Activated CD8-positive, alpha-beta memory T cell treated with anti-CD3 and anti-CD28 coated beads for 36 hours (primary cell): ENCODE data around the gene PPP5C. TPM values are rescaled to one million over a fixed set of nuclear protein-coding genes. Genes with fewer than 3 reads are reported as not detected.
"Not testable (repeated sequence)": the region's sequence is repeated elsewhere in the genome, so short reads cannot be mapped to it uniquely, and the experiment has no call there.

Experiments
- CTCF ChIA-PET: fragments of 350-600 bp; sonication (Branson Sonifier 250); formaldehyde crosslinking; loops from one replicate; lab custom pipeline; 2021; ENCODE audit warnings: antibody characterized with exemption; lab: Charles Lee
- POLR2A ChIA-PET: fragments of 350-600 bp; sonication (Branson Sonifier 250); formaldehyde crosslinking; loops from one replicate; lab custom pipeline; 2021; ENCODE audit warnings: antibody characterized with exemption; lab: Charles Lee
- total RNA-seq, 2 experiments: library from RNA; stranded (reverse); gene quantifications; one replicate each; pipeline ENCODE4 v1.2.3, GENCODE V29; 2021

PPP5C gene, protein sequence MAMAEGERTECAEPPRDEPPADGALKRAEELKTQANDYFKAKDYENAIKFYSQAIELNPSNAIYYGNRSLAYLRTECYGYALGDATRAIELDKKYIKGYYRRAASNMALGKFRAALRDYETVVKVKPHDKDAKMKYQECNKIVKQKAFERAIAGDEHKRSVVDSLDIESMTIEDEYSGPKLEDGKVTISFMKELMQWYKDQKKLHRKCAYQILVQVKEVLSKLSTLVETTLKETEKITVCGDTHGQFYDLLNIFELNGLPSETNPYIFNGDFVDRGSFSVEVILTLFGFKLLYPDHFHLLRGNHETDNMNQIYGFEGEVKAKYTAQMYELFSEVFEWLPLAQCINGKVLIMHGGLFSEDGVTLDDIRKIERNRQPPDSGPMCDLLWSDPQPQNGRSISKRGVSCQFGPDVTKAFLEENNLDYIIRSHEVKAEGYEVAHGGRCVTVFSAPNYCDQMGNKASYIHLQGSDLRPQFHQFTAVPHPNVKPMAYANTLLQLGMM
- total RNA-seq, result 100 to 1,000 TPM; 135 to 136 TPM

DNA sequence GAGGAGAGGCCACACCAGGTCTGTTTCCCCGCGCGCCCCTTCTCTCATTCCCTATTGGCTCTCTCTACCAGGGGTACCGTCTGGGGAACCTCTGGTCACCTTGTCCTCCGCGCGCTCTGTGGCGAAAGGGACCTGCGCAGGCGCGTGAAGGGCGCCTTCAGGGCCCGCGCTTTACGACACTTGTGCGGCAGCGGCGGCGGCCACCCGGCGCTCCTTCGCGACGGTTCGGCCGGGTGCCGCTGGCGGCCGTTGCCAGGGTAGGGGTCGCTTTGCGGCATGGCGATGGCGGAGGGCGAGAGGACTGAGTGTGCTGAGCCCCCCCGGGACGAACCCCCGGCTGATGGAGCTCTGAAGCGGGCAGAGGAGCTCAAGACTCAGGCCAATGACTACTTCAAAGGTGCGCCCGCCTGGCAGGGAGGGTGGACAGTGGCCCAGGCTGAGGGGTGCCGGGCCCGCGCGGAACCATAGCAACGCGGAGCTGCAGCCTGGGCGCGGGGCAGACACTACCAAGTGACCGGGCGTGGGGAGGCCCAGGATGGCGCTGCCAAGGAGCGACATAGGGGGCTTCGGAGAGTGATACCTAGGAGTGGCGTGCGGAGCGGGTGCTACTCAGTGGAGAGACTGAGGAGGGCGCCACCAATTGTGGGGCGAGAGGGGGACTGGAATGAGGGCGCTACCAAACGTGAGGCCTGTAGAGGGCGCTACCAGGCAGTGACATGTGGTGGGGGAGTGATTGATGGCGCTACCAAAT lies at the start of gene PPP5C:
TSS of gene PPP5C (plus strand) at position 267 of the 751 bp plus-strand sequence. CDS start at position 277, 10 bp downstream.
- POLR2A ChIA-PET, result no interaction called here

DNA sequence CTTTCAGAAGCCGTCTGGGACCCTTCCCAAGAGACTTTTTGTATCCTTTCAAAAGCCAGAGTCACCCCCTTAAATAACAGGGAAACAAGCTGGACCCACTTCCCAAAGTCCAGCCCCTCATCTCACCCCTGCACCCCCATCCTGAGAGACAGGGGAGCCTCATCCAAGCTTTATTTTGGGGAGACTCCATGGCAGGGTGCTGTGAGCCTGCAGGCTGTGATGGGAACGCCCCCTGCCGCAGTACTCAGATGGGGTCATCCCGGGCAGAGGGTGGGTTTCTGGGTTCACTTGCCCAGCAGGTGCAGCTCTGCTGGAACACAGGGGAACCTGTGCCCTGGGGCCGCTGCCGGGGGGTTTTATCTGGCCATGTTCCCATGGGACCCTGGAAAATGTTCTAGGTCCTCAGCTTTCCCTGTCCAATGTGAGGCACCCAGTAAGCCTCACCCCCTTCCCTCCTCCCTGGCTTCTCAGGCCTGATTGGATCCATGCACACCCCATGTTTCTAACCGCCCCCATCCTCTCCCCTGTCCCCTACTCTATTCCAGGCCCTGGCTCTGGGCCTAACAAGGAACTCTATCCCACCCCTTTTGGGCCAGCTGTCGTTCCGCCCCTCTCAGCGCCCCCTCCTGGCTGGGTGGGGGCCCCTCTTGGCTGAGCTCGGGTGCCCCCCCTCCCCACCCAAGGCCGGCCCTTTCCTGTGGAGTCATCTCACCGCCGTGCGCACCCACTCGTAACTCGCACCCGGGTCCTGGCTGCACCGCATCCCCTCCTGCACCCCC lies 49.0 kb upstream of the PPP5C start:
- POLR2A ChIA-PET, result no interaction called here

More for the DNA sequence above, at the start of gene PPP5C:
- CTCF ChIA-PET, result interaction anchor here (0.5 to 2.2 kb wide), 18 partner anchors 13 to 1206 kb away, joined by 3 to 9 read pairs (median 3); partner anchors contain the start of gene CCDC61

DNA sequence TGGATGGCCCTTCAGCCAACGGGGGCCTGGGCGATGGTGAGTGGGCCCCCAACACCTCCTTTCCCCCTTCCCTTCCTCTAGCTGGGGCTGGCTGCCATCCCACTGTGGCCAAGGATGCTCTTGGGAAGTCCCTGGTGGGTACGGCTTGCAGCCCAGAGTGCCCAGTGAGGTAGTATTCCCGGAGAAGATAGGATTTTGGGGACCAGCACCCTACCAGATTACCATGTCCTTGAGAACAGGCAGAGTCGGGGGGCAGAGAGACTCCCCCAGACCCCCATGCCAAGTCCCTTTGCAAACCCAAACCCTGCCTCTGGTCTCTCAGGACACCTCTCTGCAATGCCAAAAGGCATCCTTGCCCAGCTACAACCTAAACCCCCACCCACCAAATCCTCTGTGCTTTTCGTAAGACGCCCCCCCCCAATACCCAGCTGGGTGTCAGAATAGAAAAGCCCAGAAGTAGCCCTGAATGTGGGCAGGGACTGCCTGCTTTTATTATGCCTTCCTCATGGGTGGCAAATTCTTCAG lies 48.3 kb upstream of the PPP5C start:
- CTCF ChIA-PET, result no interaction called here
- POLR2A ChIA-PET, result no interaction called here

More for the DNA sequence above, 49.0 kb upstream of the PPP5C start:
- CTCF ChIA-PET, result interaction anchor here (0.6 kb wide), 1 partner anchor 17 kb away, joined by 6 read pairs; no protein-coding TSS in a partner anchor

DNA sequence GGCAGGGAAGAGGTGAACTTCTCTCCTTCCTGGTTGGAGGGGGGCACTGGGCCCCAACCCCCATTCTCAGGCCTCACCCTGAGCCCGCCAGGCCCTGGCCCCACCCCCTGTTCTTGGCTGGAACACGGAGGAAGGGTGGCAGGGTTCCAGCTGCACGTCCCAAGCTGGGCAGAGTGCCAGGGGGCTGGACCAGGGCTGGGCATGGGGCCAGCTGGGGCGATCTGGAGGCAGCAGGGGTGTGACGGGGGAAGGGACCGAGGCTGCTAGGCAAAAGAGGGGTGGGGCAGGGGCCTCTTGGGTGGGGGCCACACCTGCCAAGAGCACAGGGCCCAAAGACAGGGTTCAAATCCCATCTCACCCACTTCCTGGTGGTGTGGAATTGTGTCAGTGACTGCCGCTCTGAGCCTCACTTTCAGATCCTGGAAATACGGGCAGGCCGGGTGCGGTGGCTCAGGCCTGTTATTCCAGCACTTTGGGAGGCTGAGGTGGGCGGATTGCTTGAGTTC lies 47.8 kb upstream of the PPP5C start:
- CTCF ChIA-PET, result no interaction called here
- POLR2A ChIA-PET, result no interaction called here

DNA sequence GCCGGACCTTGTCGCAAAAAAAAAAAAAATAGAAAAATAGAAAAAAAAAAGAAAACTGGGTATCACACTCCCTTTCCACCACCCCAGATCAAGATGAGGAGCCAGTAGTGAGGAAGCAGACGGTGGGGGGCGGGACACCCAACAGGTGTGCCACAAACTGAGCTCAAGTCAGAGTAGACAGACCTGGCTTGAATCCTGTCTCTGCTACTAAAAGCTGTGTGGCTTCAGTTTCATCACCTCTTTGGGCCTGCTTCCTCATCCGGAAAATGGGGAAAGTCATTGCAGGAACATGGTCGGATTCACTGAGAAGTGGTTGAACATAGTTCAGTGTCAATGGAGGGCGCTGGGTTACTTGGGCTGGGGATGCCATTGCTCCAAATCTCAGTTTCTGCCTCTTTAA lies 47.2 kb upstream of the PPP5C start:
- ChIA-PET CTCF (no interaction called here), POLR2A (no interaction called here)

DNA sequence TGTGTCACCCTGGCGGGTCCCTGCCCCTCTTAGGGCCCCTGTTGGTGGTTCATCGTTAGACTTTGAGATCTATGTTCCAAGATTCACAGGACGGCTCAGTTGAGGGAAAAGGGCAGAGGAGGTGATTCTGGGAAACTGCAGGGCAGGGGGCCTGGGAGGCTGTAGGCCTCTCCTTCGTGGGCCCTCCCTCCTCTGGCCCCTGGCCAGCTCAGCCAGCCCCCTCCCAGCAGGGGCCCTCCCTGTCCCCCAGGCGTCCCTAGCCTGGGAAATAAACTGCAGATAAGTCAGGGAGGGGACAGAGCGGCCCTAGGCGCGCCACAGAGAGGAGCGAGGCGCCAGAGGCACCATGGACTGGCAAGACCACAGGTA lies 43.6 kb upstream of the PPP5C start:
- POLR2A ChIA-PET, result no interaction called here
- CTCF ChIA-PET, result no interaction called here

DNA sequence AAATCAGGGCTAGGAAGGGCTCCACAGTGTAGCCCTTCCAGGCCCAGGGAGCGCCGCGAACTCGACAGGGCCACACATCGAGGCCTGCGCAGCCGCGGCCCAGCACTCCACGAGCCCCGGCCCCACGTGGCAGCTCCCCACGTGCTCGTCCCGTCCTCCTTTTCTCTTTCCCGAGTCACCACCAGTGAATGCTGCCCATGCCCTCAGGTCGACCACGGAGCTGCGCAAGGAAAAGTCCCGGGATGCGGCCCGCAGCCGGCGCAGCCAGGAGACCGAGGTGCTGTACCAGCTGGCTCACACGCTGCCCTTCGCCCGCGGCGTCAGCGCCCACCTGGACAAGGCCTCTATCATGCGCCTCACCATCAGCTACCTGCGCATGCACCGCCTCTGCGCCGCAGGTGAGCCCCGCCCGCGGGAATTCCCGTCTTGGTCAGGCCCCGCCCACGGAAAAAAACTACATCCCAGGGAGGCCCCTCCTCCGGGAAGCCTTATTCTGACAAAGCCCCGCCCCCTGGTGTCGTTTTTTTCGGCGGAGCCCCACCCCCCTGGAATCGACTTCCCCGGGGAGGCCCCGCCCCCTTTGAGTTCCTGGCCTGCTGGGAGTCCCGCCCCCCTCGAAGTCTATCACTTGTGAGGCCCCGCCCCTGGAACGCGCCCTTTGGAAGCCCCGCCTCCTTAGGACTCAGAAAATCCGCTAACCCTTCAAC lies 43.0 kb upstream of the PPP5C start:
- ChIA-PET CTCF (no interaction called here), POLR2A (no interaction called here)

DNA sequence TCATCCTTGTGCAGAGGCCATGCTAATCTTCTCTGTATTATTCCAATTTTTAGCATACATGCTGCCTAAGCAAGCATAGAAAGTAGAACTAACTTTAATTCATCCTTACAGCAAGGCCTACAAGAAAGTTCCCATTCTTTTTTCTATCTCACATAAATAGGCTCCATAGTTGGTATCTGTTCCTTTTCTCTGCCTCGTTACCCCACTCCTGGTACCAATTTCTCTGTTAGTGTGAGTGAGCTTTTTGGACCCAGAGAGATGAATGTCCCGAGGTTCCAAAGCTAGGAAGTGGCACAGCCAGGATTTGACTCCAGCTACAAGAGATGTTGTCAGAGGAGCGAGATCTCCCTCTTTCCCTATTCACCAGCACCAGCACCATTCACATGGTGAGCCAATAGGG lies 40.4 kb upstream of the PPP5C start:
- POLR2A ChIA-PET, result no interaction called here
- CTCF ChIA-PET, result interaction anchor here (0.6 kb wide), 1 partner anchor 89 kb away, joined by 3 read pairs; no protein-coding TSS in a partner anchor

DNA sequence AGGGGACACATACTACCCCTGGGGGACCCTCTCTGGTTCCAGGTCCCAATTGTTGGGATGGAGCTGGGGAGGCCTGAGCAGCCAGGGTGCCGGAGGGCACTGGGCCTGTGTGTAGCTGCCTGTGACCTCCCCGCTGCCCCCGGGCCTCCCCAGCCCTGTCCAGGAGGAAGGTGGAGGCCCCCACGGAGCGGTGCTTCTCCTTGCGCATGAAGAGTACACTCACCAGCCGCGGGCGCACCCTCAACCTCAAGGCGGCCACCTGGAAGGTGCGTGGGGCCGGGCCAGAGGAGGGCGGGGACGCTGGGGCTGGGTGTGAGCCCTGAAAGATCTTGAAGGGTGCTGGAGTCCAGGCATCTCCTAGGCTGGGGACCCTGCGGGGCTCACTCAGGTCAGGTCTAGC lies 38.4 kb upstream of the PPP5C start:
- ChIA-PET CTCF (interaction anchor here (0.5 kb wide), 1 partner anchor 39 kb away, joined by 3 read pairs; no protein-coding TSS in a partner anchor), POLR2A (no interaction called here)

DNA sequence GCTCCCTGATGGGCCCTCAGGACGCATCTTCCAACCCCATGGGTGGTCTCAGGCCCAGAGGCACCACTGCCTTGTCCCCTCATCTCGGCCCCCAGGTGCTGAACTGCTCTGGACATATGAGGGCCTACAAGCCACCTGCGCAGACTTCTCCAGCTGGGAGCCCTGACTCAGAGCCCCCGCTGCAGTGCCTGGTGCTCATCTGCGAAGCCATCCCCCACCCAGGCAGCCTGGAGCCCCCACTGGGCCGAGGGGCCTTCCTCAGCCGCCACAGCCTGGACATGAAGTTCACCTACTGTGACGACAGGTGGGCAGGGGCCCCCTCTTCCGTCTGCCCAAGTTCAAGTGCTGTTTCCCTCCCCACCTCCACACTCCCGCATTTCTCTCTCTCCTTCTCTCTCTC lies 37.8 kb upstream of the PPP5C start:
- ChIA-PET POLR2A (no interaction called here), CTCF (interaction anchor here (0.5 kb wide), 1 partner anchor 38 kb away, joined by 3 read pairs; no protein-coding TSS in a partner anchor)

DNA sequence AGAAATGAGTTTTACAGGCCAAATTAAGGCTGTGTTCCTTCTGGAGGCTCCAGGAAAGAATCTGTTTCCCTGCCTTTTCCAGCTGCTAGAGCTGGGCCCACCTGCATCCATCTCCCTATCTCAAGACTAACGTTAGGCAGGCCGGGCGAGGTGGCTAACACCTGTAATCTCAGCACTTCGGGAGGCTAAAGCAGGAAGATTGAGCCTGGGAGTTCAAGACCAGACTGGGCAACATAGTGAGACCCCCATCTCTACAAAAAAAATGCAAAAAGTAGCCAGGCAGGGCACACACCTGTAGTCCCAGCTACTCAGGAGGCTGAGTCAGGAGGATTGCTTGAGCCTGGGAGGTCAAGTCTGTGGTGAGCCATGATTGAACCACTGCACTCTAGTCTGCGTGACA lies 35.4 kb upstream of the PPP5C start:
- ChIA-PET POLR2A (no interaction called here), CTCF (no interaction called here)

DNA sequence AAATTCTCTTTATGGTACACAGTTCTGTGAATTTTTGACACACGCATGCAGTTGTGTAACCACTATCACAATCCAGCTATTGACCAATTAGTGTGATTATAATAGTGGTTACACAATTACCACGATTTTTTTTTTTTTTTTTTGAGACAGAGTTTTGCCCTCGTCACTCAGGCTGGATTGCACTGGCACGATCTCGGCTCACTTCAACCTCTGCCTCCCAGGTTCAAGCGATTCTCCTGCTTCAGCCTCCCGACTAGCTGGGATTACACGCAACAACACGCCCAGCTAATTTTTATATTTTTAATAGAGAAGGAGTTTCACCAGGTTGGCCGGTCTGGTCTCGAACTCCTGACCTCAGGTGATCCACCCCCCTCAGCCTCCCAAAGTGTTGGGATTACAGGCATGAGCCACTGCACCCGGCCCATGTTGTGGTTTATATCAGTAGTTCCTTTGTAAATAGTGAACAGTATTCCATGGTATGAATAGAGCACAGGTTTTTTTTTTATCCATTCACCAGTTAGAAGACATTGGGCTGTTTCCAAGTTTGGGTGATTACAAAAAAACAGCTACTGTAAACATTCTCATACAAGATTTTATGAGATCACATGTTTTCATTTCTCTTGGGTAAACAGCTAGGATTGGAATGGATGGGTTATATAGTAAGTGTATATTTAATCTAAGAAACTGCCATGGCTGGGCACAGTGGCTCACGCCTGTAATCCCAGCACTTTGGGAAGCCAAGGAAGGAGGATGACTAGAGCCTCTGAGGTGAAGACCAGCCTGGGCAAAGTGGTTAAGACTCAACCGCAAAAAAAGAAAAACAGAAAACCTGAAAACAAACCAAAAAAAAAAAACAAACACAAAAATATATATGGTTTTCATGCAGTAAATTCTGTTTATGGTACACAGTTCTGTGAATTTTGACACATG lies 33.1 kb upstream of the PPP5C start:
- CTCF ChIA-PET, result interaction anchor here (0.6 kb wide), 1 partner anchor 200 kb away, joined by 3 read pairs; no protein-coding TSS in a partner anchor

DNA sequence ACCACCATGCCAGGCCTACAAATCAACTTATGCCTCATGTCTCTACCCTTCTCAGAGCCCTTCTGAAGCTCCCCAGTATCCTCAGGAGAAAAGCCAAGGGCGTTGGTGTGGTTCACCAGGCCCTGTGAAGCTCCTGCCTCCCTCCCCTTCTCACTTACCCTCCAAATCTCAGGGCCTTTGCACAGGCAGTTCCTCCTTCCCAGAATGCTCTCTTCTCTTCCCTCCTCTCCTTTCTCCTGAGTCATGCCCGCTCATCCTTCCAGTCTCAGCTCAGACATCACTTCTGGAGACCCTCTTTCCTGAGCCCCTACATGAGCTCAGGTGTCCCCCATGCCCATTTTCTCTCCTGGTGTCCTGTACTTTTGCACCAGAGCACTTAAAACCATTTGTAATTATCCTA lies 29.5 kb upstream of the PPP5C start:
- CTCF ChIA-PET, result no interaction called here
- POLR2A ChIA-PET, result no interaction called here

More for the DNA sequence above, 33.1 kb upstream of the PPP5C start:
- POLR2A ChIA-PET, result not testable (repeated sequence)

DNA sequence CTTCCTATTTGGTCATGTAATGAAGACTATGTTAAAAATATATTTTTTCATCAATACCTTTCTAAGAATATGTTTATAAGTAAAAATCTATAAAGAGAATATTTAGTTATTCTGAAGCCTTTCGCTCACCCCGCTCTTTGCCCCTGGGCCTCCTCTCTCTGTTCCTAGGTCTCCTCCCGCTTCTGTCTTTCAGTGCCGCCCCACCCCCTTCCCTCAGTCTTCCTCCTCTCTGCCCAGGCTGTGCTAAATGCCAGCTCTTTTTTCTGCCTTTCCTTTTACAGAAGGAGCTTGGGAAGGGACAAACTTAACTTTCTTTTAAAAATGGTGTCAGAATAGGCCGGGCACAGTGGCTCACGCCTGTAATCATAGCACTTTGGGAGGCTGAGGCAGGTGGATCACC lies 27.3 kb upstream of the PPP5C start:
- POLR2A ChIA-PET, result no interaction called here
- CTCF ChIA-PET, result no interaction called here

DNA sequence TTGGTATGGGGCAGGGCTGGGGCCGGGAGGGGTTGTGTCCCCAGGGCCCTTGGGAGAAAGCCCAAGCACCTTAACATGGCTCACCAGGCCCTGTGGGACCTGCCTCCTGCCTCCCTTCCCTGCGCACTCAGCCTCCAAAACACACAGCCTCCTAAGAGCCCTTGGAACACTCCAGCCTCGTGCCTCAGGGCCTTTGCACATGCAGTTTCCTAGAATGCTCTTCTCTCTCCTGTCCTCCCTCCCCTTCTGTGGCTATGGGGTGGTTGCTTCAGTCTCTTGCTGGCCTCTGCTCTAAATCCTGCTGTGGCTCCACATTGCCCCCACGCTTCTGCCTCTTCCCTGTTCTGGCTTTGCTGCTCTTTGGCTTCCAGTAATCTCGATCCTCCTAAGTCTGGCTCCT lies 26.3 kb upstream of the PPP5C start:
- ChIA-PET POLR2A (no interaction called here), CTCF (no interaction called here)

DNA sequence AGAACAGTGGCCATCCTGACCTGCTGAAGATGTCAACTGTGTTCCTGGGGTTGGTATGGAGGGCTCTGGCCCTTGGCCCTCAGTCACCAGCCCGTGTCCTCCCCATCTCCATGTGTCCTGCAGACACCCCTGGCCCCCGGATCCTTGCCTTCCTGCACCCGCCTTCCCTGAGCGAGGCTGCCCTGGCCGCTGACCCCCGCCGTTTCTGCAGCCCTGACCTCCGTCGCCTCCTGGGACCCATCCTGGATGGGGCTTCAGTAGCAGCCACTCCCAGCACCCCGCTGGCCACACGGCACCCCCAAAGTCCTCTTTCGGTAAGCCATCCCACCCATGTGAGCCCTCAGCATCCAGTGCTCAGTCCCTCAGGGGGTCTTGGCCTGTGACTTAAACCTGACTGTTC lies 25.2 kb upstream of the PPP5C start:
- ChIA-PET POLR2A (no interaction called here), CTCF (interaction anchor here (1.0 kb wide), 1 partner anchor 25 kb away, joined by 3 read pairs; the partner anchor contains the start of gene PPP5C)

DNA sequence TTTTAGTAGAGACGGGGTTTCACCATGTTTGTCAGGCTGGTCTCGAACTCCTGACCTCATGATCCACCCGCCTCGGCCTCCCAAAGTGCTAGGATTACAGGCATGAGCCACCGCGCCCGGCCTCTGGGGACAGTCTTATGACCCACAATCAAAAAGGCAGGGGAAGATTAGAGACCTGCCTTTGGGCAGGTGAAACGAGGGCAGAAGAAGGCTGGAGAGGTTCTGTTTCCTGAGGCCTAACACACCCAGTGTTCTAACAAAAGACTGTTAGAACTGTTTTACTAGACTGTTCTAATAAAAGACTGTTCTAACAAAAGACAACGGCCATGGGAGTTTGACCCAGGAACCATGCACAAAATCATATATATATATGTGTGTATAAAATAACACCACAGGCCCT lies 23.7 kb upstream of the PPP5C start:
- POLR2A ChIA-PET, CTCF ChIA-PET: not testable (repeated sequence)
